ENCODE measurements around the gene KLK8.

KLK8 gene

GRCh38 chr19:50957587-50957986, 43.8 kb downstream of the KLK8 start:
- no peak overlapping the region for H3K27ac ChIP-seq (ENCODE audit: low read depth, low read length)
- no peaks in the 10 kb centered on the region for H3K27me3 ChIP-seq (ENCODE audit: control insufficient read depth in 1 of 2, insufficient read depth in 2 of 2, low read length in 2 of 2)

GRCh38 chr19:50952910-50953309, 48.5 kb downstream of the KLK8 start, which contains the start of gene KLK5:
KLK5 (minus strand) TSS chr19:50953038; CDS start chr19:50952657, 381 bp downstream.
- Histone ChIP-seq H3K9ac (ENCODE audit: low read depth in 1 of 2, low read length in 2 of 2) (no peak within 1 kb of the TSS), H3K27me3 (ENCODE audit: control insufficient read depth in 1 of 2, insufficient read depth in 2 of 2, low read length in 2 of 2) (no peaks in the 10 kb centered on the region), H3K36me3 (ENCODE audit: control insufficient read depth in 1 of 2, insufficient read depth in 2 of 2, low read length in 2 of 2) (no peaks in the 10 kb centered on the region), H3K9me3 (ENCODE audit: control insufficient read depth in 1 of 2, low read length in 2 of 2) (no peaks in the 10 kb centered on the region), H3K27ac (ENCODE audit: low read depth, low read length) (no peak within 1 kb of the TSS), H3K4me3 (ENCODE audit: low read depth in 1 of 2, low read length in 2 of 2) (no peak within 1 kb of the TSS), H3K4me1 (ENCODE audit: control insufficient read depth in 1 of 2, insufficient read depth in 2 of 2, low read length in 2 of 2) (no peaks in the 10 kb centered on the region)

More at GRCh38 chr19:50957587-50957986, 43.8 kb downstream of the KLK8 start:
- no peaks in the 10 kb centered on the region for H3K9me3 ChIP-seq (ENCODE audit: control insufficient read depth in 1 of 2, low read length in 2 of 2)
- H3K4me1 ChIP-seq (ENCODE audit: control insufficient read depth in 1 of 2, insufficient read depth in 2 of 2, low read length in 2 of 2), result no peaks in the 10 kb centered on the region
- no peak overlapping the region for H3K4me3 ChIP-seq (ENCODE audit: low read depth in 1 of 2, low read length in 2 of 2)
- no peaks in the 10 kb centered on the region for H3K36me3 ChIP-seq (ENCODE audit: control insufficient read depth in 1 of 2, insufficient read depth in 2 of 2, low read length in 2 of 2)
- H3K9ac ChIP-seq (ENCODE audit: low read depth in 1 of 2, low read length in 2 of 2), result no peak overlapping the region

GRCh38 chr19:50949861-50950260, 51.5 kb downstream of the KLK8 start:
- Histone ChIP-seq H3K4me3 (ENCODE audit: low read depth in 1 of 2, low read length in 2 of 2) (no peak overlapping the region), H3K27ac (ENCODE audit: low read depth, low read length) (no peak overlapping the region), H3K9me3 (ENCODE audit: control insufficient read depth in 1 of 2, low read length in 2 of 2) (no peaks in the 10 kb centered on the region), H3K36me3 (ENCODE audit: control insufficient read depth in 1 of 2, insufficient read depth in 2 of 2, low read length in 2 of 2) (no peaks in the 10 kb centered on the region), H3K4me1 (ENCODE audit: control insufficient read depth in 1 of 2, insufficient read depth in 2 of 2, low read length in 2 of 2) (no peaks in the 10 kb centered on the region), H3K9ac (ENCODE audit: low read depth in 1 of 2, low read length in 2 of 2) (no peak overlapping the region), H3K27me3 (ENCODE audit: control insufficient read depth in 1 of 2, insufficient read depth in 2 of 2, low read length in 2 of 2) (no peaks in the 10 kb centered on the region)

- H3K4me1 ChIP-seq (ENCODE audit: control insufficient read depth in 1 of 2, insufficient read depth in 2 of 2, low read length in 2 of 2), result no peaks in the 10 kb centered on the region
Measured at GRCh38 chr19:50947123-50947522, 54.3 kb downstream of the KLK8 start.

More at GRCh38 chr19:50947123-50947522, 54.3 kb downstream of the KLK8 start:
- Histone ChIP-seq H3K9ac (ENCODE audit: low read depth in 1 of 2, low read length in 2 of 2) (no peak overlapping the region), H3K4me3 (ENCODE audit: low read depth in 1 of 2, low read length in 2 of 2) (no peak overlapping the region), H3K27me3 (ENCODE audit: control insufficient read depth in 1 of 2, insufficient read depth in 2 of 2, low read length in 2 of 2) (no peaks in the 10 kb centered on the region), H3K36me3 (ENCODE audit: control insufficient read depth in 1 of 2, insufficient read depth in 2 of 2, low read length in 2 of 2) (no peaks in the 10 kb centered on the region), H3K9me3 (ENCODE audit: control insufficient read depth in 1 of 2, low read length in 2 of 2) (no peaks in the 10 kb centered on the region), H3K27ac (ENCODE audit: low read depth, low read length) (no peak overlapping the region)
